Calu3 (cell line): Measurements from ENCODE around the gene PARVG. TPM values are rescaled to one million over a fixed set of nuclear protein-coding genes. Genes with fewer than 3 reads are reported as not detected.

ENCODE experiments used
- BruUV-seq: library from RNA; stranded (reverse); fragments of 400-500 nt; replicated peaks from 2 replicates; lab custom pipeline; 2021; lab: Mats Ljungman, UMichigan
- CTCF ChIA-PET: fragments of 300-600 bp; sonication (Branson Sonifier 250); formaldehyde crosslinking; loops from one replicate; lab custom pipeline; 2022; ENCODE audit warnings: antibody characterized with exemption; lab: Charles Lee
- DNase-seq: peaks from one replicate; pipeline ENCODE4 v3.0.0; 2022
- H3K27ac Mint-ChIP-seq: one replicate; pipeline ENCODE4 v1.8.0; 2022; ENCODE audit warnings: mixed read lengths; ENCODE audit not compliant: unreplicated experiment
- H3K27me3 Mint-ChIP-seq: one replicate; pipeline ENCODE4 v1.8.0; 2022; ENCODE audit warnings: mixed read lengths; ENCODE audit not compliant: unreplicated experiment
- H3K36me3 Mint-ChIP-seq: one replicate; pipeline ENCODE4 v1.8.0; 2022; ENCODE audit warnings: mild to moderate bottlenecking, moderate library complexity, mixed read lengths; ENCODE audit not compliant: insufficient read depth, unreplicated experiment
- H3K4me1 Mint-ChIP-seq: one replicate; pipeline ENCODE4 v1.8.0; 2022; ENCODE audit warnings: mild to moderate bottlenecking, low read depth, mixed read lengths; ENCODE audit not compliant: unreplicated experiment
- H3K4me3 Mint-ChIP-seq: one replicate; pipeline ENCODE4 v1.8.0; 2022; ENCODE audit warnings: mild to moderate bottlenecking, low read depth, moderate library complexity, mixed read lengths; ENCODE audit not compliant: unreplicated experiment
- H3K9me3 Mint-ChIP-seq: one replicate; pipeline ENCODE4 v1.8.0; 2022; ENCODE audit warnings: low read depth, mixed read lengths; ENCODE audit not compliant: unreplicated experiment
- intact Hi-C: fragments of 100-400 bp; cut with micrococcal nuclease; formaldehyde crosslinking; loops from one replicate; pipeline ENCODE4 v1.10.0; 2022; ENCODE audit not compliant: unreplicated experiment
- total RNA-seq: library from RNA; stranded (reverse); gene quantifications from 2 replicates; pipeline ENCODE4 v1.2.3, GENCODE V29; 2022
- TF ChIP-seq, protein P1 (sequence below): fragments of 200-600 bp; IDR thresholded peaks from one replicate; pipeline ENCODE4 v1.8.0; 2022; ENCODE audit warnings: antibody characterized with exemption; ENCODE audit not compliant: unreplicated experiment

Gene PARVG
- total RNA-seq, 1 experiment from 2014 or later = not detected

DNA sequence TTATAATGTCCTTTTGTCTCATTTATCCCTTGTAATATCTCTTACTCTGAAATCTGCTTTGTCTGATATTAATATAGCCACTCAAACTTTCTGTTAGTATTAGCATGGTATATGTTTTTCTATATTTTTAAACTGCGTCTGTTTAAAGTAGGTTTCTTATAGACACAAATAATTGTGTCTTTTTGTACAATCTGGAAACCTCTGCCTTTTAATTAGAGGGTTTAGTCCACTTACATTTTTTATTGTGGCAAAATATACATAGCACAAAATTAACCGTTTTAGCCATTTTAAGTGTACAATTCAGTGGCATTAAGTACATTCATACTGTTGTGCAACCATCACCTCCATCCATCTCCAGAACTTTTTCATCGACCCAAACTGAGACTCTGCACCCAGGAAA lies 28.6 kb downstream of the PARVG start:
- Mint-ChIP-seq H3K27ac (no peak overlapping the region), H3K27me3 (peaks cover 81% of the 10 kb centered on the region), H3K4me1 (no peaks in the 10 kb centered on the region), H3K9me3 (peaks cover 3% of the 10 kb centered on the region), H3K4me3 (no peak overlapping the region), H3K36me3 (peaks cover 3% of the 10 kb centered on the region)
- BruUV-seq = no TSS peak
- intact Hi-C loops = no loop called here
- DNase-seq = no peak
- CTCF ChIA-PET = interaction anchor here (0.6 kb wide), 1 partner anchor 440 kb away, joined by 3 read pairs; no protein-coding TSS in a partner anchor
- TF ChIP-seq, protein P1, sequence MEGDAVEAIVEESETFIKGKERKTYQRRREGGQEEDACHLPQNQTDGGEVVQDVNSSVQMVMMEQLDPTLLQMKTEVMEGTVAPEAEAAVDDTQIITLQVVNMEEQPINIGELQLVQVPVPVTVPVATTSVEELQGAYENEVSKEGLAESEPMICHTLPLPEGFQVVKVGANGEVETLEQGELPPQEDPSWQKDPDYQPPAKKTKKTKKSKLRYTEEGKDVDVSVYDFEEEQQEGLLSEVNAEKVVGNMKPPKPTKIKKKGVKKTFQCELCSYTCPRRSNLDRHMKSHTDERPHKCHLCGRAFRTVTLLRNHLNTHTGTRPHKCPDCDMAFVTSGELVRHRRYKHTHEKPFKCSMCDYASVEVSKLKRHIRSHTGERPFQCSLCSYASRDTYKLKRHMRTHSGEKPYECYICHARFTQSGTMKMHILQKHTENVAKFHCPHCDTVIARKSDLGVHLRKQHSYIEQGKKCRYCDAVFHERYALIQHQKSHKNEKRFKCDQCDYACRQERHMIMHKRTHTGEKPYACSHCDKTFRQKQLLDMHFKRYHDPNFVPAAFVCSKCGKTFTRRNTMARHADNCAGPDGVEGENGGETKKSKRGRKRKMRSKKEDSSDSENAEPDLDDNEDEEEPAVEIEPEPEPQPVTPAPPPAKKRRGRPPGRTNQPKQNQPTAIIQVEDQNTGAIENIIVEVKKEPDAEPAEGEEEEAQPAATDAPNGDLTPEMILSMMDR = no peak

DNA sequence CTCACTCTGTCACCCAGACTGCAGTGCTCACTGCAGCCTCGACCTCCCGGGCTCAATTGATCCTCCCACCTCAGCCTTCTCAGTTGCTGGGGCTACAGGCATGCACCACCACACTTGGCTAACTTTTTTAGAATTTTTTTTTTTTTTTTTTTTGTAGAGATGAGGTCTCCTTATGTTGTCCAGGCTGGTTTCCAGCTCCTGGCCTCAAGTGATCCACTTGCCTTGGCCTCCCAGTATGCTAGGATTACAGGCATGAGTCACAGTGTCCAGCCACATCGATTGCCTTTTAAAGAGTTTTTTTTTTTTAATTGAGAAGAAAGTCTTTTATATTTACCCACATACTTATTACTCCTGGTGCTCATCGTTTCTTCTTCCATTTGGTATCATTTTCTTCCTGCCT lies 30.0 kb downstream of the PARVG start:
- CTCF ChIA-PET = interaction anchor here (0.6 to 1.0 kb wide), 3 partner anchors 173 to 1601 kb away, joined by 3 to 4 read pairs (median 3); no protein-coding TSS in a partner anchor
- no peak overlapping the region for H3K27ac Mint-ChIP-seq
- no TSS peak for BruUV-seq
- no peak for DNase-seq
- no peaks in the 10 kb centered on the region for H3K4me1 Mint-ChIP-seq
- H3K9me3 Mint-ChIP-seq = peaks cover 3% of the 10 kb centered on the region
- intact Hi-C loops = no loop called here
- TF ChIP-seq, protein P1 = no peak
- H3K4me3 Mint-ChIP-seq = no peak overlapping the region
- no peaks in the 10 kb centered on the region for H3K36me3 Mint-ChIP-seq
- H3K27me3 Mint-ChIP-seq = peaks cover 67% of the 10 kb centered on the region

DNA sequence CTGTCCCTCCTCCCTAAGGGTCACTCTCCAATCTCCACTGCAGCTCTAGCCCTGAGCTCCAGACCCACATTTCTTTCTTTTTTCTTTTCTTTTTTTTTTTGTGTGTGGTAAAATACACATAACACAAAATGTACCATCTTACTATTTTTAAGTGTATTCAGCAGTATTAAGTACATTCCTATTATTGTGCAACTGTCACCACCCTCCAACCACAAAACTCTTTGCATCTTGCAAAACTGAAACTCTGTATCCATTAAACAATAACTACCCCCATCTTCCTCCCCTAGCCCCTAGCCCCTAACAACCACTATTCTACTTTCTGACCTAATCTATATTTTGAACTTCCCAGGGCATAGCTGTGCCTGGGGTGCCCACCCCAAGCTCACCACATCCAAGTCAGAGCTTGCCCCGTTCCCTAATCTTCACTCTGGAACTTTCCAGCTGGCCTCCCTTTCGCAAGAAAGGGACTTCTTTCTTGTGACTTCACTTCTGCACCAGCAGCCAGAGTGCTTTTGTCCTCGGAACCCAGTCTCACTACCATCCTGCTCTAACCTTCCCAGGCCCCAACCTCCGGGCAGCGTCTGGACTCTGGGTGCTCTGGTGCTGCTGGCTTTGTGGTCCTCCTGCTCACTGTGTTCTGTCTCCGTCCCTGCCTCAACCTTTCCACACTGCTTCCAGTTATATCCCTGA lies 30.7 kb downstream of the PARVG start:
- intact Hi-C loops = no loop called here
- Mint-ChIP-seq H3K4me1 (no peaks in the 10 kb centered on the region), H3K9me3 (peaks cover 3% of the 10 kb centered on the region), H3K36me3 (no peaks in the 10 kb centered on the region), H3K4me3 (no peak overlapping the region), H3K27me3 (peaks cover 64% of the 10 kb centered on the region), H3K27ac (no peak overlapping the region)
- TF ChIP-seq, protein P1 = no peak
- CTCF ChIA-PET = interaction anchor here (0.6 to 1.0 kb wide), 3 partner anchors 172 to 1600 kb away, joined by 3 to 4 read pairs (median 3); no protein-coding TSS in a partner anchor
- no TSS peak for BruUV-seq
- DNase-seq = no peak

DNA sequence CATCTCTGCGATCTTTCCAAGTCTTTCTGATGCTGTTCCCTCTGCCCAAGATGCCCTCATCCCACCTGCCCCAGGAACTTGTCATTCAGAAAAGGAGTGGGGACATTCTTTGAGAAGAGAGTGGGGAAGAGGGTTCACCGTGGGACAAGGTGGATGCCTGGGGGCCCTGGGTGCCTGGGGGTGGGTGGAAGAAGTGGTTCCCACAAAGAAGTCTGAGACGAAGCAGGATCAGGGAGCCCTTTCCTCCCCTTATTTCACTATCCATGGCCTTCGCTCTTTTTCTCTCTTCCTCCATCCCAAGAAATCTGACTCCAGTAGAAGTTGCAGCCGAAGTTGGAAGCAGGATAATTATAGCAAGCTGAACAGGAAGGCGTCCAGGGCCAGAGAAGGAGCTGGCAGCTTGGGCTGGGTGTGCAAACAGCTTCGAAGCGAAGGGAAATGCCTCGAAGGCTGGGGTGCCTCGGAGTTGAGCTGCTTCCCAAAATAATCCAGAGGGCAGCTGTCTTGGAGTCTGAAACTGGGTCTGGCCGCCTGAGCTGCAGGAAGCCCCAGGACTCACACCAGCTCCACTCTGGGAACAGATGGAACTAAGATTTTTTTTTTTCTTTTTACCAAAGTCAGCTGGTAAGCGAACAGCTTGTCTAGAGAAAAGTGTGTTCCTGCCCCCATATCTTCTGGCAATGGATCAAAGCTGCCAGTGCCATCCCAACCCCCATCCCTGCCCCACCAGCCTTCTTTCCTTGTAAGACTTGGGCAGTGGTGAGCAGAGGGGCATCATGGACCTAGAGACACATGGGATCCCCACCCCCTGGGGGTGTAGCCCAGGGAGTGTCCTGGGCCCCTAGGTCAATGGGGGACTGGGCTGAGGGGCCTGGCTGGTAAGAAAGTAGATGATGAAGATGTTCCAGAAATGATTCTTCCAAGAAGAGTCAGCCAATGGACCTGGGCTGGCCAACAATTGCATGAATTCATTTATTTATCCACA lies 31.5 kb downstream of the PARVG start:
- no TSS peak for BruUV-seq
- Mint-ChIP-seq H3K27ac (no peak overlapping the region), H3K4me1 (no peaks in the 10 kb centered on the region), H3K27me3 (peaks cover 64% of the 10 kb centered on the region), H3K4me3 (no peak overlapping the region), H3K36me3 (no peaks in the 10 kb centered on the region), H3K9me3 (peaks cover 3% of the 10 kb centered on the region)
- intact Hi-C loops = no loop called here
- TF ChIP-seq, protein P1 = no peak
- DNase-seq = no peak
- CTCF ChIA-PET = no interaction called here
